HepG2 (cell line): ENCODE data around the gene PAPOLA. TPM values are rescaled to one million over a fixed set of nuclear protein-coding genes. Genes with fewer than 3 reads are reported as not detected.
A peak's percentile ranks its signal among the peaks of the same experiment; 100 is the strongest.

Source experiments
- ATAC-seq: fragments of 200-7000 bp; cut with Tn5 transposase; 3 replicates; pipeline ENCODE4 v1.9.1; 2020; ENCODE audit warnings: mild to moderate bottlenecking, moderate library complexity
- BruUV-seq: library from RNA; stranded (reverse); fragments of 400-500 nt; replicated peaks from 2 replicates; lab custom pipeline; 2021; lab: Mats Ljungman, UMichigan
- CTCF ChIA-PET: fragments of 300-600 bp; formaldehyde crosslinking; extraction: SDS; loops from one replicate; lab custom pipeline; 2021; ENCODE audit warnings: low total read pairs, inconsistent platforms, low intra/inter-chr PET ratio; lab: Yijun Ruan, JAX
- POLR2A ChIA-PET: fragments of 350-600 bp; sonication (Branson Sonifier 250); formaldehyde crosslinking; loops from one replicate; lab custom pipeline; 2020; ENCODE audit warnings: antibody characterized with exemption, inconsistent platforms; lab: Yijun Ruan, JAX
- DNase-seq: peaks from one replicate; pipeline ENCODE4 v3.0.0-alpha.2; 2015; ENCODE audit warnings: low spot score
- FAIRE-seq: peaks from 3 replicates; lab custom pipeline; 2011; peaks lifted over from hg19 to GRCh38; lab: Jason Lieb, UNC
- H2AFZ ChIP-seq: one replicate; pipeline ENCODE4 v1.6.1; 2011; ENCODE audit warnings: low read length, inconsistent platforms
- H3K27ac ChIP-seq: fragments of 300-600 bp; 3 replicates; pipeline ENCODE4 v1.8.0; 2011; ENCODE audit warnings: mixed run types, mild to moderate bottlenecking, mixed read lengths, low read length, inconsistent platforms; ENCODE audit not compliant: insufficient read depth; ENCODE audit errors: extremely low read length
- H3K27me3 ChIP-seq, 2 experiments: fragments of 200-600 bp in 1 of 2; 2 replicates in 1 of 2; 3 replicates in 1 of 2; pipeline versions ENCODE4 v1.6.0 to v1.8.0; 2011; ENCODE audit warnings: low read length in 2 of 2, mild to moderate bottlenecking in 2 of 2, moderate library complexity in 2 of 2, inconsistent platforms in 1 of 2; ENCODE audit not compliant: insufficient read depth in 2 of 2, control insufficient read depth in 1 of 2
- H3K36me3 ChIP-seq, 2 experiments: fragments of 200-600 bp in 1 of 2; replicated peaks in 1 of 2; 2 replicates in 1 of 2; 3 replicates in 1 of 2; pipeline versions ENCODE4 v1.5.1 to v1.8.0; 2011; ENCODE audit warnings: low read length in 2 of 2, inconsistent platforms in 1 of 2; ENCODE audit not compliant: insufficient read depth in 2 of 2, control insufficient read depth in 1 of 2
- H3K4me1 ChIP-seq: 2 replicates; pipeline ENCODE4 v1.5.1; 2012; ENCODE audit warnings: low read length, inconsistent platforms; ENCODE audit not compliant: insufficient read depth
- H3K4me2 ChIP-seq: 2 replicates; pipeline ENCODE4 v1.6.0; 2011; ENCODE audit warnings: low read depth, low read length, inconsistent platforms
- H3K4me3 ChIP-seq, 3 experiments: fragments of 200-600 bp in 1 of 3; sonication (generic), shearing (Covaris generic) in 1 of 3; replicated peaks in 1 of 3; 2 replicates each; pipeline ENCODE4 v1.5.1; 2011 to 2016; ENCODE audit warnings: low read length in 3 of 3, inconsistent platforms in 2 of 3, low read depth in 2 of 3, mild to moderate bottlenecking in 2 of 3, control low read depth in 1 of 3, mixed read lengths in 1 of 3; ENCODE audit not compliant: insufficient read depth in 1 of 3
- H3K79me2 ChIP-seq: one replicate; pipeline ENCODE4 v1.6.1; 2011; ENCODE audit warnings: low read length, inconsistent platforms; ENCODE audit not compliant: insufficient read depth
- H3K9ac ChIP-seq: 2 replicates; pipeline ENCODE4 v1.6.0; 2011; ENCODE audit warnings: mild to moderate bottlenecking, low read depth, low read length, inconsistent platforms; ENCODE audit not compliant: insufficient read depth
- H3K9me3 ChIP-seq: 2 replicates; pipeline ENCODE4 v1.5.1; 2012; ENCODE audit warnings: mild to moderate bottlenecking, low read length
- H4K20me1 ChIP-seq: 2 replicates; pipeline ENCODE4 v1.6.0; 2011; ENCODE audit warnings: inconsistent platforms, mild to moderate bottlenecking, low read length, moderate library complexity; ENCODE audit not compliant: insufficient read depth
- CREM ChIP-seq, 2 experiments: sonication (generic) in 1 of 2; formaldehyde crosslinking in 1 of 2; IDR thresholded peaks; 2 replicates each; pipeline versions ENCODE4 v1.4.0 to v1.6.1; 2016 to 2020; ENCODE audit warnings: antibody characterized with exemption in 1 of 2, mild to moderate bottlenecking in 1 of 2, missing genetic modification reagents in 1 of 2
- CTCF ChIP-seq: sonication (generic); formaldehyde crosslinking; IDR thresholded peaks from 2 replicates; pipeline ENCODE4 v1.5.0; 2020; ENCODE audit warnings: mild to moderate bottlenecking, missing genetic modification reagents, moderate library complexity
- ISL2 ChIP-seq: sonication (generic); formaldehyde crosslinking; IDR thresholded peaks from 2 replicates; pipeline ENCODE4 v1.5.0; 2020; ENCODE audit warnings: missing genetic modification reagents
- KLF13 ChIP-seq: sonication (generic); formaldehyde crosslinking; IDR thresholded peaks from 2 replicates; pipeline ENCODE4 v1.4.0; 2020; ENCODE audit warnings: mild to moderate bottlenecking, missing genetic modification reagents
- MAF1 ChIP-seq: sonication (generic); formaldehyde crosslinking; IDR thresholded peaks from 2 replicates; pipeline ENCODE4 v1.5.0; 2020; ENCODE audit warnings: missing genetic modification reagents, borderline replicate concordance
- NFAT5 ChIP-seq: sonication (generic); formaldehyde crosslinking; IDR thresholded peaks from 2 replicates; pipeline ENCODE4 v1.4.0; 2020; ENCODE audit warnings: missing genetic modification reagents
- NR2F6 ChIP-seq, 2 experiments: IDR thresholded peaks; 2 replicates each; pipeline ENCODE4 v1.6.1; 2016; ENCODE audit warnings: antibody characterized with exemption in 1 of 2, mild to moderate bottlenecking in 1 of 2
- PATZ1 ChIP-seq: sonication (generic); formaldehyde crosslinking; IDR thresholded peaks from 2 replicates; pipeline ENCODE4 v1.4.0; 2020; ENCODE audit warnings: missing genetic modification reagents
- SKI ChIP-seq: fragments of 450-650 bp; IDR thresholded peaks from one replicate; pipeline ENCODE4 v1.6.1; 2018; ENCODE audit warnings: mild to moderate bottlenecking; ENCODE audit not compliant: partially characterized antibody
- SPEN ChIP-seq: sonication (generic); formaldehyde crosslinking; IDR thresholded peaks from 2 replicates; pipeline ENCODE4 v1.5.1; 2020; ENCODE audit warnings: low read depth, mild to moderate bottlenecking, missing genetic modification reagents
- ZBTB8A ChIP-seq: sonication (generic); formaldehyde crosslinking; IDR thresholded peaks from 2 replicates; pipeline ENCODE4 v1.4.0; 2020; ENCODE audit warnings: mild to moderate bottlenecking, low read depth, missing genetic modification reagents, borderline replicate concordance
- ZMYM4 ChIP-seq: sonication (generic); formaldehyde crosslinking; IDR thresholded peaks from 2 replicates; pipeline ENCODE4 v1.8.1; 2023; ENCODE audit warnings: mild to moderate bottlenecking, missing genetic modification reagents
- ZNF883 ChIP-seq: sonication (generic); formaldehyde crosslinking; IDR thresholded peaks from 2 replicates; pipeline ENCODE4 v1.5.1; 2020; ENCODE audit warnings: mild to moderate bottlenecking, missing genetic modification reagents; ENCODE audit errors: not compliant biosample characterization
- ZZZ3 ChIP-seq: sonication (generic); formaldehyde crosslinking; IDR thresholded peaks from 2 replicates; pipeline ENCODE4 v1.4.0; 2020; ENCODE audit warnings: missing genetic modification reagents, mild to moderate bottlenecking, borderline replicate concordance
- WGBS: methylation state at CpG from one replicate; pipeline ENCODE4 v1.1.6; 2017; ENCODE audit warnings: low lambda C conversion rate; 5-methylcytosine and 5-hydroxymethylcytosine counted together
- in situ Hi-C: cut with HindIII; loops from 2 replicates; pipeline ENCODE4 v1.10.0; 2017; ENCODE audit warnings: low pct_unique_long_range_greater_than_20kb; ENCODE audit not compliant: extremely low pct_ligation_motif_present
- intact Hi-C: fragments of 100-400 bp; cut with micrococcal nuclease; formaldehyde crosslinking; loops from one replicate; pipeline ENCODE4 v1.10.0; 2022; ENCODE audit not compliant: unreplicated experiment
- polyA plus RNA-seq, 8 experiments: library from polyadenylated mRNA; depleted of rRNA in 3 of 8; stranded (reverse) in 7 of 8; unstranded in 1 of 8; fragments of >200 nt; fragmentation: Illumina TruSeq in 4 of 8; extraction: Trizol in 4 of 8; gene quantifications; 2 replicates each; pipeline versions ENCODE4 v1.2.1 to v1.2.3, GENCODE V29; 2011 to 2016; ENCODE audit warnings: low read depth in 4 of 8, missing spikeins in 1 of 8, mixed read lengths in 1 of 8; ENCODE audit not compliant: insufficient read depth in 1 of 8
- total RNA-seq, 5 experiments: library from RNA; depleted of rRNA; stranded (reverse); fragments of >200 nt; fragmentation: Illumina TruSeq; extraction: Trizol; gene quantifications; 2 replicates each; pipeline ENCODE4 v1.2.3, GENCODE V29; 2016; ENCODE audit warnings: low read depth in 1 of 5

PAPOLA gene
- total and polyA plus RNA-seq, 2 of the 13 experiments (the other 11 are each of a cell fraction or from before 2014, with no cell fraction given) = 103 to 151 TPM

GRCh38 chr14:96481731-96482314 lies 20.4 kb upstream of the PAPOLA start:
- H2AFZ ChIP-seq = no peak overlapping the region
- H4K20me1 ChIP-seq = no peaks in the 10 kb centered on the region
- in situ Hi-C loops (no loop called here), intact Hi-C loops (no loop called here)
- H3K9me3 ChIP-seq = no peaks in the 10 kb centered on the region
- no peak overlapping the region for H3K4me3 ChIP-seq
- H3K4me1 ChIP-seq = peaks cover 26% of the 10 kb centered on the region
- no peaks in the 10 kb centered on the region for H3K79me2 ChIP-seq
- no peak overlapping the region for H3K9ac ChIP-seq
- FAIRE-seq = no peak
- ATAC-seq = peak; percentile 82
- no TSS peak for BruUV-seq
- H3K27ac ChIP-seq = no peak overlapping the region
- ChIA-PET CTCF (no interaction called here), POLR2A (no interaction called here)
- DNase-seq = peak; percentile 49
- 25% methylated on average over 4 of the region's 4 CpGs for WGBS
- H3K4me2 ChIP-seq = no peak overlapping the region
- H3K27me3 ChIP-seq = no peaks in the 10 kb centered on the region
- no peaks in the 10 kb centered on the region for H3K36me3 ChIP-seq
- peak; percentile 35; the same call in 1 of the 2 replicates for TF ChIP-seq PATZ1 (CRISPR knock-in tag)
- peak; percentile 47; the same call in 1 of the 2 replicates for TF ChIP-seq ZMYM4
- TF ChIP-seq CREM (IDR thresholded peaks at IDR 0.05) = no peak
- TF ChIP-seq CREM (CRISPR knock-in tag; IDR thresholded peaks at IDR 0.05) = no peak
- peak; percentile 57 for TF ChIP-seq SKI
- peak; percentile 67 for TF ChIP-seq NR2F6 (IDR thresholded peaks at IDR 0.05)
- TF ChIP-seq NR2F6 (CRISPR knock-in tag; IDR thresholded peaks at IDR 0.05) = peak; percentile 65
- TF ChIP-seq ISL2 = no peak
- TF ChIP-seq ZBTB8A = no peak
- TF ChIP-seq CTCF = no peak
- no peak for TF ChIP-seq ZNF883
- no peak for TF ChIP-seq KLF13 (CRISPR knock-in tag)
- no peak for TF ChIP-seq ZZZ3 (CRISPR knock-in tag)
- no peak for TF ChIP-seq SPEN
- TF ChIP-seq MAF1 = no peak
- no peak for TF ChIP-seq NFAT5 (CRISPR knock-in tag)
